ENCODE measurements around the gene ADORA1.

Gene ADORA1

DNA sequence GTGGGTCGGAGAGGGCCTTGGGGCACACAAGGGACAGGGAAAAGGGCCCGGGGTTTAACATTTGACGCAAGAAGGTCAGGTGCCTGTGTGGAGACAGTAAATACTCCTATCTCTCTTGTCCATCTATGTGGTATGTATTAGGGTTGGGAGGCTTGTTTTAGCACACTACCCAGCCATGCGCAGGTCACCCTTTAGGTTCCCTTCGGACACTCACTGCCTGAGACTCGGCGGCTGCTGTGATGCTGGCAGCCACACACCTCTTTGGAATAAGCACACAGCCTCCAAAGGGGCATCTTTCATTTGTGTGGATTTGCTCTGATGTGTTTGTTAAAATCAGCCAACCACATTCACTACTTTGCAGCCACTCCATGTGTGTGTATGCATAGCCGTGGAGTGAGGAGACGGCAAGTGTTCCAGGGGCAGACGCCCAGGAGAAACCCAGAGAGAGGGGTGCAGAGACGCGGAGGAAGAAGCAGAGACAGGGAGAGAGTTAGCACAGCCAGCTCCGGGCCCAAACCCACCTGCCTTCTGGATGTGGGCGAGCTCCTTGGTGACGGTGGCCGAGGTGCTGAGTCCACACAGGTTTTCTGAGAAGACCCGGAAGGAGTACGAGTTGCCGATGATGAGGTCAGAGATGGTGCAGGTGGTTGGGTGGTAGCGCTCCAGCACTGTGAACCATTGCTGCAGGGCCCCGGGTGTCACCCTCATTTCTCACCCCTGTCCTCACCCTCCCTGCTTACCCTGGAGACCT lies 42.4 kb downstream of the ADORA1 start:
- in situ Hi-C loops (cut with HindIII; ENCODE audit: low sequenced_read_pairs): no loop called here

DNA sequence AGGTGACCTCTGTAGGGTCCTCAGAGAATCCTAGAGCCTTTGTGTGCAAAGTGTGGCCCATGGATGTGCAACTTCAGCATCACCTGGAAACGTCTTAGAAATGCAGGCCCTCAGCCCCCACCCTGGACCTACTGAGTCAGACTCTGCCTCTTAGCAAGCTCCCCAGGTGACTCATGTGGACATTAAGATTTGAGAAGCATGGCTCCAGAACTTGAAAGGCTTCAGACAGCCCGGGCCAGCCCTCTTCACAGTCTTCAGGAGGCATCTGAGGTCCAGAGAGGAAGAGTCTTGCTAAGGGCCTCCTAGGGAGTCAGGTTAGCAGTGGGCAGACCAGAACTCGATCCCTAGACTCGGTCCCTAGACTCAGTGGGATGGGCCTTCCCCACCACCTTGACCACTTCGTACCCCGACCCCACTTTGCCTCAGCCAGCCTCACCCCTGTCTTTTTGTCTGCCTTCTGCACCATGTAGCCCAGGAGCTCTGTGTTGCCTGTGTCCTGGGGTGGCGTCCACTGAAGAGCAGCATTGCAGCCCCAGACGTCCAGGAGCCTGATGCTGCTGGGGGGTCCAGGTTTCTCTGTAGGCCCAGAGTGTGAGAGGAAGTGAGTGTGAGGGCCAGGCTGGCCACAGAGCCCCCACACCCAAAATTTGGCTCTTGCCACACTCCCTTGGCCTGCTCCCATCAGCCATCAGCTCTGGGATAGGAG lies 43.3 kb downstream of the ADORA1 start:
- in situ Hi-C loops (cut with HindIII; ENCODE audit: low sequenced_read_pairs): no loop called here

DNA sequence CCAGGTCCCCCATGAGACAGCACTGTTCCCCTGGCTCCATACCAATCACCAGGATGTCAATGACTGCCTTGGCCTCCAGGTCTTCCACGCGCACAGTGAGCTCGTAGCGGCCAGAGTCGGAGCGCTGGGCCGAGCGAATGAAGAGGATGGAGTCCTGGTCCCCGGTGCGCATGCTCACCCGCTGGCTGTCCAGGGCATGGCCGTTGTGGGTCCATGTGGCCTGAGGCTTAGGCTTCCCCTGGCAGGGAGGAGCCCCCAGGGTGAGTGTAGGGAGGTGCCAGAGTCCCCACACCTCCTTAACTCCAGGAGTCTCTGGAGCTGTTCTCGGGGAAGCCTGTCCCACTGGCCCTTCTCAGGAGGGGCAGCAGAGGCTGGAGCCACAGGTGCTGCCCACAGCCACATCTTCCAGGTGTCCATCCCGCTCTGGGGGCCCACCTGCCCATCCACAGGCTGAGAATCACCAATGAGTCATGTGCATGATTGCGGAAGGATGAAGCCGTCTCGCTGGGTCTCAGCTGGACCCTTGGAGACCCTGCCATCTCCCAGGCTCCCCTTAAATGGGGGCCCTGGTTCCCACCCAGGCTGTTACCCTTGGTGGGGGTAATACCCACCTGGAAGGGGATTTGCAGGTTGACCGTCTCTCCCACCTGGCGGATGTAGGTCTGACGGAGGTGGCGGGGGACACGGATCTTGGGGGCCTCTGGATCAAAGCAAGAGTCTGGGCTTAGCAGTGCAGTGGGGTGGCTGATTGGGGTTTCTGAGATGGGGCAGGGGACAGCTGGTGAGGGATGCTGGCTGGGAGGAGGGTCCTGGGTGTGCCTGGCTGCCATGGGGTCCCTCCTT lies 44.0 kb downstream of the ADORA1 start:
- in situ Hi-C loops (cut with HindIII; ENCODE audit: low sequenced_read_pairs): no loop called here

DNA sequence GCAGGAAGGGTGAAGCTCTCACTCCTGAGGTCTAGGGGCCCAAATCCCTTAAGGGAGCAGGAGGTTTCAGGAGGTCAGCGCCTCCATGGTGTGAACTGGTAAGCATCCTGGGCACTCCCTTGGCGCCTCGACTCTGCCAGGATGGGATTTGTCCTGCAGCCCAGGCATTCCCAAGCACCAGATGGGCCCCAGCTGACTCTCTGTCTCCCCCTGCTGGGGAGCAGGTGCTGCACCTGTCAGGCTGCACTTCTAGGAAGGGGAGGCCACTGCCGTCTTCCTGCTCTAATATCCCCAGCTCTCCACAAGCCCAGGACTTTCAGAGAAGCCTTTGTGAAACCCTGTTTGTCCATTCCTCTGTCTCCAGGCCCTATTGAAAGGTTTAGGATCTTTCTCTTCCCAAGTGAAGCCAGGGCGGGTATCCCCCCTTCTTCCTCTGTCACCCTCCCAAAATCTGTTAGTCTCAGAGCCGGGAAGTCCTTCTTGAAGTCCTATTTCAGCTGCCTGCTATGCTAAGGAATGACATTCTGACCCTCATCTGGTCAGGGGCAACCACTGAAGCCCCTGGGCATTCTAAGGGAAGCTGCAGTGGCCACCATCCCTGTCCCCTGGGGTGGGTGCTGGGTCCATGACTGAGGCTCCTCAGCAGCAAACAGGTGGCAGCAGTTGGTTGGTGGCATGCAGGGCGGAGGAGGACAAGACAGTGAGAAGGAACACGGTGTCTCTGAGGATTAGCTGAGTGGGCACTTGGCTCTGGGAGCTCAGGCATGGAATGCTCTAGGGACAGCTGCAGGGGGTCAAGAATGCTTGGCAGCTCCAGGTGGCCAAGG lies 44.9 kb downstream of the ADORA1 start:
- in situ Hi-C loops (cut with HindIII; ENCODE audit: low sequenced_read_pairs): no loop called here

DNA sequence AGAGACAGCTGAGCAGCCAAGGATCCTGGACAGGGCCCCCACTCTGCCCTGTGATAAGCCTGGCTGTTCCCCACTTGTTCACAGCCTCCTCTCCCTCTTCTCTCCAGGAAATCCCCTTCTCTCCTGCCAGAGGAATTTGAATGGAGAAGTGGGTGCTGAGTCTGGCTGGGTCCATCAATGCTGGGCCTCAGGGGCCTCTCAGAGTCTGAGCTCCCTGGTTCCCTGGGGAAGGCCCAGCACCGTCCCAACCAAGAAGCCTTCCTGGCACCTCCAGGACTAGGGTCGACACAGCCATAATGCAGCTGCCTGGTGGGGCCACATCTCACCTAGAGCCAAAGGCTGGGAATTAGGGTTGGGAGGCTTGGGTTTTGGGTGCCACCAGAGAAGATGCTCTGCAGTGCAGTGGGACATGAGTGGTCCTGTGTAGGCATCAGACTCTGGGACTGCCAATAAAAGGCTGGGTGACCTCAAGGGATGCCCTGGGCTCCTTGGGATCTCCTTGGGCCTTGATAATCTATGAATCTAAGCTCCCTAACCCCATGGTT lies 45.6 kb downstream of the ADORA1 start:
- in situ Hi-C loops (cut with HindIII; ENCODE audit: low sequenced_read_pairs): no loop called here

DNA sequence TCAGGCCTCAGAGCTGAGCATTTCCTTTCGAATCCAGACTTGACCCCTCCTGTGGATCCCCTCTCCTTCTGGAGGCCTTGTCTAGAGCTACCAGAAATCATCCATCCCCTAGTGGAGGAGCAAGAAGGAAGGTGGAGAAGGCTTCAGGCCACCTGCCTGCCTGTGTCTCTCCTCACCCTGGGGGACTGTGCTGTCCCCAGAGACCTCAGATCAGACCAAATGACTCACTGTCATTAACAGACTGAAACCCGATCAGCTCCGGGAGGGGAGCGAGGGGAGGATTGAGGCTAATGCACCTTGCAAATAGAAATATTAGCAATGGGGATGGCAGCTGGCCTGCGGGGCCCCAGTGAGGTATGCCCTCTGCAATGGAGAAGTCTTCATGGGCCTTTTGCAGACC lies 46.0 kb downstream of the ADORA1 start:
- in situ Hi-C loops (cut with HindIII; ENCODE audit: low sequenced_read_pairs): no loop called here

DNA sequence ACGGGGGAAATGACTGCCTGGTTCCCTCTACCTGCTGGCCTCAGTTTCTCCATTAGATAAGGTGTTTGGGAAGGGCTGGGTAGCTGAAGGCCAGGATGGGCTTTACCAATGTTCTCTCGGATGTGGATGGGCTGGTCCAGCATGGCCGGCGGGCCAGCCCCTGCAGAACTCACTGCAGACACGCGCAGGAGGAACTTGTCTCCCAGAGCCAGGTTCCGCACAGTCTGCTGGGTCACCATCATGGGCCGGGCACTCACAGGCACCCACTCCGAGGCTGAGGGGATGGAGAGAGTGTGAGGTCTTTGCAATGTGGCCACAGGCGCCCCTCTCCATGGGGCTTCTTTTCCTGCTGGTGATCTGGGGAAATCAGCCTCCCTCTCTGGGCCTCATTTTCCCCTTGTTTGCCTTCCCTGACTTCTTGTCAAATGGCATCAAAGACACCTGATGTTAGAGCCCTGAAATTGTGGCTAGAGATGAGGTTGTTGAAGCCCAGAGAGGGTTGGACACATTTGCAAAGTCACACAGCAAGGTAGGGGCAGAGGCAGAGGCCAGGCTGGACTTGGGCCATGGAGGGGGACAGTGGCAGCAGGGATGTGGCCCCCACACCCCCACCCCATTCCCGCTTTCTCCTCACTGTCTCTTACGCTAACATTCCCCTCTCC lies 46.9 kb downstream of the ADORA1 start:
- in situ Hi-C loops (cut with HindIII; ENCODE audit: low sequenced_read_pairs): no loop called here

DNA sequence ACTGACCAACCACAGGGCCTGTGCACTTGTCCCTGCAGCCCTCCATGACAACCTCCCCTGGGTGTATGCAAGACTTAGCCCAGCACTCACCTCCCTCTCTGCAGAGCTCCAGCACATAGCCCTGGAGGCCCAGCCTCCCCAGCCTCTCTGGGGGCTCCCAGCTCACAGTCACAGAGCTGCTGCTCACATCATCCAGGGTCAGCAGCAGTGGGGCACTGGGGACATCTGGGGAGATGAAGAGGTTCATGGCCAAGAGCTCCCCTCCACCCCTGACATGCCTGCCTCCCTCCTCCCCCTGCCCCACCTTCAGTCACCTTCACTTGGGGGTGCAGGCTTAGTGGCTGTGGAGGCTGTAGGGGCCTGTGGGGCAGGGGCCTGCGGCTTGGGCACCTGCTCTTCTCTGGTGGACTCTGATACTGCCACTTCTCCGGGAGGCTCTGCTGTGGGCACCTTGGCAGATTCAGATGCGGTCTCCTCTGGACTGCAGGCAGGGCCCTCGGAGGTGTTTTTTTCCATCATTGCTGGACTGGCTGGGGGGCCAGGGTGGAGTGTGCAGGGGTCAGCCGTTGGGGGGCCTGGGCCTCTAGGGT lies 47.8 kb downstream of the ADORA1 start, which contains the start of gene MYBPH:
TSS of gene MYBPH (minus strand) at position 590 of the 590 bp plus-strand sequence. CDS start at position 519, 71 bp downstream.
- in situ Hi-C loops (cut with HindIII; ENCODE audit: low sequenced_read_pairs): no loop called here

DNA sequence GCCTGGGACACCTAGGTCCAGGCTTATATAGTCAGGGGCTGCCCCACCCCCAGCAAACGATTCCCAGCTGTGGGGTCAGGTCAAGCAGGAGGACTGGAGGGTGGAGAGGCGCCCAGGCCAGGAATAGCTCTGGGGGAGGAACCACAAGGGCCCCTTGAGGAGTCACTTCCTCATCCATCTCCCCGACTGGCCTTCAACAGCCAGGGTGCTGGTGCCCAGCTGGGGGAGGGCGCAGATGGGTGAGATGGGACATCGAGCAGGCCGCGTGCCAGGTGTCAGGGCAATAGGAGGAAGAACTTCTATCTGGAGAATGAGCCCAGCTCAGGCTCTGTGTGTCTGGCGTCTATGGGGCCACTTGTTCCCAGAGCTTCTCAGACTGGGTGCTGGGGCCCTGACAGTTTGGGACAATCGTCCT lies 48.3 kb downstream of the ADORA1 start:
- in situ Hi-C loops (cut with HindIII; ENCODE audit: low sequenced_read_pairs): no loop called here

DNA sequence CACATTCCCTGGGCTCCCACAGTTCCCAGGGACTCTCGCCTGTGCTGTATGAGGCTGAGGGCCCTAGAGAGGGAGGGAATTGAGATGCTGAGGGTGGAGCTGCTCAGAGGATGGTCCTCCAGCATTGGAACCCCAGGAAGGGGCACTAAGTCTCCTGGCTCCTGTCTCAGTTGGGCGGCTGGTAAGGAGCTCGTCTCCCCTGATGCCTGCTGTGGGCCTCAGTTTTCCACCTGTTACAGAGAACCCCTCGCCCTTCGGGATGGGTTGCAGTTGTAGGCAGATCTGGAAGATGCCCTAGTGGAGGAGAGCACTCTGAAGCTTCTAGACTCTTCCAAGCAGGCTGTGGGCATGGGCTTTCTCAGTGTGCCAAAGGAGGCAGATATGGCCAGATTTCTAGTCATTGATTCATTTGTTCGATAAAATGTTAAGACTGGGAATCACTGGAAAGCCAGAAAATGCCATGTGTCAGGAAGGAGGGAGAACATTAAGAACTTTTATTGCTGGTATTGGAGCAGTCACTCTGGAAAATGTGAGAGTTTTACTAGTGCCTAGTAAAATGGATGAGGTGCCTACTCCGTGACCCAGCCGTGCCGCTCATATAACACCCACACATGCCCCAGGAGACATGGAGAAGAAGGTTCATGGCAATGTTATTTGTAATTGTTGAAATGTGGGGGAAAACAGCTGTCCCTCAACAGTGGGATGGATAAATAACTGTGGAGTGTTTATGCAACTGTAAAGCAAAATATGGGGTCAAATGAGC lies 48.9 kb downstream of the ADORA1 start:
- in situ Hi-C loops (cut with HindIII; ENCODE audit: low sequenced_read_pairs): no loop called here

DNA sequence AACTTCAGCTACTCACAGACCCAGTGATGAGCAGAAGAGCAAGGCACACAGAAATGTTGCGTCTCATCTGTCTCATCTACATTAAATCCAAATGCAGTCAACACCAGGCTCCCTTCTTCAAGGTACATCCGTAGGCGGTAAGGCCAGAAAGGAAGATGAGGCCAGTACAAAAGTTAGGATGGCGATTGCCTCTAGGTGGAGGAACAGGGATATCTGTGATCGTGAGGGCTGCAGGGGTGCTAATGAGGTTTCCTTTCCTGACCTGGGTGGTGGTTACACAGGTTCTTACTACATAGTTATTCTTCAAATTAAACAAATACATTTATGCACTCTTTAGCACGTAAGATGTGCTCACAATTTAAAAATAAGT lies 49.5 kb downstream of the ADORA1 start:
- in situ Hi-C loops (cut with HindIII; ENCODE audit: low sequenced_read_pairs): no loop called here

DNA sequence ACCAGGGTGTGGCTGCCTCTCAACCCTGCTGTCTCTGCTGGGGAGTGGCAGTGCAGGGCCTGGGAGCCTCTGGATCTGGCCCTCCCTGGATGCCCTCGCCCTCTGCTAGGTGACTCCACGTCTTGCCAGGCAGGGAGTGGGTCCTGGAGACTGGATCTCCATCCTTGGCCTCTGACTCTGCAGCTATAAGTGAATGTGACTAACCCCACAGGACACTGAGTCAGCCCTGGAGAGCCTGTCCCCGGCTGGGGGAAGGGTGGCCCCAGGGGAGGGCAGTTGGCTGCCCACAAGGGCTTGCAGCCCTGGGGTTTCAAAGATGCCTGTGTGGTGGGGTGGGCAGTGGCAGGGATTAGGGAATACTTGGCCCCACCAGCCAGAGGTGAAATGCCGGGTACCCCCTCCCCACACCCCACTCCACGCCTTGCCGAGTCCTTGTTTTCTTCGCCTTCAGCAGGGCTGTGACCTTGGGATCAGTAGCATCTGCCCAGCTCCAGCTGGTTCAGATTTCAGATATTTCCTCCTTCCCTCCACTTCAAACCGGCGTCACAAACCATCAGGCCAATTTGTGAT lies 50.0 kb downstream of the ADORA1 start:
- in situ Hi-C loops (cut with HindIII; ENCODE audit: low sequenced_read_pairs): no loop called here

DNA sequence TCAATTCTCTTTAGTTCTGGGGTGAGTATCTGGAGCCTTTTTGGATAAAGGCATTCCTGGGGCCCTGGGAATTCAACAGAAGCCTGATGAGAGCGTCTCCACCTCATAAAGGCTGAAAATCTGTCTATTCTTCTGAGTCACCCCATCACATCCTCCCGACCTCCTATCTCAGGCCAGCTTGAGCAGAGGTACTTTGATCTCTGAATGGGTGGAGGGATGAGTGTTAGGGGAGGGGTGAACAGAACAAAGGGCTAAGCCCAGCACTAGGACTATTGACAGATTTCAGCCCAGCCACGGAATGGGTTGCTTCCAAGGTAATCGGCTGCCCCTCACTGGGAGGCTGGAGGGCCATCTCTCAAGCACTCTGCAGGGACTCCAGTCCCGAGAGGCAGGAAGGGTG lies 50.6 kb downstream of the ADORA1 start:
- in situ Hi-C loops (cut with HindIII; ENCODE audit: low sequenced_read_pairs): no loop called here

DNA sequence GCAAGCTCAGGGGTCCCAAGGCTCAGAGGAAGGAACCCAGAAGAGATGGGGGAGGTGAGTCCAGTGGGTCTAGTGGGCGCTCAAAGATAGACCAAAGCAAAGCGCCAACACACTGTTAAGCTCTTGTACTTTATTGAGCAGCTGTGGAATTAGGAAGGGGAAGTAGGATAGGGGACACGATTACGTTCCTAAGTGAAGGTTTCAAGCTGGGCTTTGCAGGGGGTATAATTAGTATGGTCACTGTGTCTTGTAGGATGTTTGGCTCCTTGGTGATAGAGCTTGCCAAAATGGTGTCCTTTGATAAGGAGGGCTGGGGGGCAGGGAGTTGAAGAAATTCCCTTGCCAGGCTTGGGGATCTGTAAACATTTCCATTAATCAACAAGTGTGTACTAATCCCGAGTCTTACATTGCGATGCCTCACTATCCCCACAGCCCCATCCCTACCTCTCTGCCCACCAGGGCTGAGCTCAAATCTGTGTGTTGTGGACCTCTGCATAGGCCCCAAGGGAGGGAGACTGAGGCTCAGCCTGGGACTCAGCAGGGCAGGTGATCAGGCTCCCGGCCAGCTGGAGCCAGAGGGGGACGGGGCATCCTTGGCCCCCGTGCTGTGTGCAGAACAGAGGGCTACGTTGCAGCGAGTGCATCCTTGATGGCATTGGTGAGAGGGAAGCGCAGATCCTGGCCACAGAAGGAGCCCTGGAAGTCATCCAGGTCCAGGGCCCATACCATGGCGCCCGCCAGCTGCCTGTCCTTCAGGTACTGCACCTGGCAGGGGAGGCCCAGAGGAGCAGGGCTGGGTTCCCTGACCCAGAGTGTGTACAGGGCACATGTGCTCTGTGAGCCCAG lies 51.5 kb downstream of the ADORA1 start:
- in situ Hi-C loops (cut with HindIII; ENCODE audit: low sequenced_read_pairs): no loop called here

DNA sequence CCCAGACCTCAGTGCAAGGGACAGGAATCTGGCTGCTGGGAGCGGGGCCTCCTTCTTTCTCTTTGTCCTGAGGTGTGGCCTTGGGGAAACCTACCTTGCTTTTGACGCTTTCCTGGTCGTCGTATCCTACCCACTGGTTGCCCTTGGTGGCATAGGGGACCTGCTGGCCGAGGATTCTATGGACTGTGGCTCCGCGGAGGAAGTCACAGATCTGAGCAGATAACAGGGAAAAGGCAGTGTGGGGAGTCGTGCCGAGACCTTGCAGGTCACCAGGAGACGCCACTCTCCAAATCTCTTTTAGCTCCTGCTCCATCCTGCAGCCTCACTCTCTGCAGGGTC lies 52.1 kb downstream of the ADORA1 start:
- in situ Hi-C loops (cut with HindIII; ENCODE audit: low sequenced_read_pairs): no loop called here

DNA sequence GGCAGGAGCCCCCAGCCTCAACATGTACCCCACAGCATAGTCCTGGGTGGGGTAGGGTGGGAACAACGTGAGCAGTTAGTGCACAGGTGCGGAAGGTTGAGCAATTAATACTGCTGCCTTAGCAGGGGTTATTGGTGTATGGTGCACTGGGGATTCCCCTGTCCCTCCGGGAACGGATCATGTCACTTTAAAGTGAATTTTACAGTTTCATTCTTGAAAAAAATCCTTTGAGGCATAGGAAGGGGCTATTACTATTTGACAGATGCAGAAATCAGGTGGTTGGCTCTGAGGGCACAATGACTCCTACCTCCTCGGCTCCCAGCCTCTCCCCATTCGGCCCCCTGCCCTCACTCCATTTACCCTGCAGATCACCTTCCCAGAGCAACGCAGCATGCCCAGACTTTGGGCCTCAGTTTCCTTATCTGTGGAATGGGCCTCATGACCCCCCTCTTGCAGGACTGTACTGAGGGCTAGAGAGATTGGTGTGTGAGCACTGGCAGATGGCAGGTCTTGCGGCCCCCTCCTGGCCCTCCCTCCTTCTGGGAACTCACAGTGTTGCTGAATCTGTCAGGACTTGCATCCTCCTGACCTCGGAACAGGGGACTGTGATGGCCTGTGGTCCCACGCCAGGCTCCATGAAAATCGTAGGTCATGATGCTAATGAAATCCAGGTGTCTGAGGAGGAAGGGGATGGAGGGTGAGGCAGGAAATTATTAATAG lies 53.2 kb downstream of the ADORA1 start:
- in situ Hi-C loops (cut with HindIII; ENCODE audit: low sequenced_read_pairs): no loop called here

Measured in DLD1 (cell line).